Upper lobe of left lung (tissue), 4 donors: ENCODE measurements around the gene EPHB4.

Experiments
- EP300 ChIP-seq, 4 donors: sonication (generic); formaldehyde crosslinking; IDR thresholded peaks; one replicate each; pipeline ENCODE4 v1.5.1; 2017; ENCODE audit warnings: antibody characterized with exemption in 4 of 4, control low read depth in 2 of 4
- POLR2A ChIP-seq, 4 donors: fragments of 450-650 bp; IDR thresholded peaks; one replicate each; pipeline ENCODE4 v1.5.1; 2016 to 2017; ENCODE audit warnings: antibody characterized with exemption in 4 of 4, mild to moderate bottlenecking in 2 of 4
- TF ChIP-seq, protein P1 (sequence below), 6 experiments: fragments of 450-650 bp in 4 of 6; fragments of 200-600 bp in 2 of 6; sonication (generic) in 2 of 6; IDR thresholded peaks; one replicate each; pipeline ENCODE4 v1.5.1; 2016 to 2019; ENCODE audit warnings: antibody characterized with exemption in 6 of 6

DNA sequence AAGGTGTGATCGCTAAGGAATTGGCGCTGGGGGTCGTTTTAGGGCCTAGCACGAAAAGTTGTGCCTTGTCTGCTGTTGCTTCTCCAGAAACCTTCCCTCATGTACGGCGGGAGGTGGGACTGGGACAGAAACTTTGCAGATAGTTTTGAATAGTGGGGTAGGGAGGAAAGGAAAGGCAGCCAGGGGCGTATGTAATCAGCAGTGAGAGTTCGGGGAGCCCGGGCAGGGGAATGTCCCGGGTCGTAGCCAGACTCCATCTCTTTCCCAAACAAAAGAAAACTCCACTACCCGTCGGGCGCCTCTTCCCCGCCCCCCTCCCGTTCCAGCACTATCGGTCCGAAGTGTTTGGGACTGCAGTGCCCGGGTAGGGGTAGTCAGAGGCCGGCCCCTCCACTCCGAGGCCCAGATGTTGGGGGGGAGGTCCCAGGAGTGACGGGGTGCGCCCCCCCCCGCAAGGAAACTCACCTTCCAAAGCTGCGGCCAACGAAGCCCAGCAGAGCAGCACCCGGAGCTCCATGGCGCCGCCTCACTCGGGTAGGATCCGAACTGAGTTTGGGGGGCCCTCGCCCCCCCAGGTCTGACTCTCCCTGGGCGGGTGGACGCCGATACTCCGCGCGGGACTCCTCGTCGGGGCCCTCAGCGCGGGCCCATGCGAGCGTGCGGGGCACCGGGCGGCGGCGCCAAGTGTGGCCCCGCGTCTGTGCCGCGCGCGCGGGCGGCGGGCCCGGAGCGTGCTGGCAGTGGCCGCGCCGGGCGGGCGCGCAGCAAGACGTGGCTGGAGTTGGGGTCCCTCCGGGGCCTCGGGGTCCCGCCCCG, 601 bp downstream of the EPHB4 start:
- TF ChIP-seq EP300 (IDR thresholded peaks at IDR 0.05) (no peak), POLR2A (IDR thresholded peaks at IDR 0.05) (no peak)
- TF ChIP-seq, protein P1, sequence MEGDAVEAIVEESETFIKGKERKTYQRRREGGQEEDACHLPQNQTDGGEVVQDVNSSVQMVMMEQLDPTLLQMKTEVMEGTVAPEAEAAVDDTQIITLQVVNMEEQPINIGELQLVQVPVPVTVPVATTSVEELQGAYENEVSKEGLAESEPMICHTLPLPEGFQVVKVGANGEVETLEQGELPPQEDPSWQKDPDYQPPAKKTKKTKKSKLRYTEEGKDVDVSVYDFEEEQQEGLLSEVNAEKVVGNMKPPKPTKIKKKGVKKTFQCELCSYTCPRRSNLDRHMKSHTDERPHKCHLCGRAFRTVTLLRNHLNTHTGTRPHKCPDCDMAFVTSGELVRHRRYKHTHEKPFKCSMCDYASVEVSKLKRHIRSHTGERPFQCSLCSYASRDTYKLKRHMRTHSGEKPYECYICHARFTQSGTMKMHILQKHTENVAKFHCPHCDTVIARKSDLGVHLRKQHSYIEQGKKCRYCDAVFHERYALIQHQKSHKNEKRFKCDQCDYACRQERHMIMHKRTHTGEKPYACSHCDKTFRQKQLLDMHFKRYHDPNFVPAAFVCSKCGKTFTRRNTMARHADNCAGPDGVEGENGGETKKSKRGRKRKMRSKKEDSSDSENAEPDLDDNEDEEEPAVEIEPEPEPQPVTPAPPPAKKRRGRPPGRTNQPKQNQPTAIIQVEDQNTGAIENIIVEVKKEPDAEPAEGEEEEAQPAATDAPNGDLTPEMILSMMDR (IDR thresholded peaks at IDR 0.05): no peak
